GM12865 (cell line): Measurements from ENCODE around the gene NEFH.

ENCODE experiments used
- DNase-seq: peaks from one replicate; pipeline ENCODE4 v3.0.0; 2010; ENCODE audit warnings: low read depth
- H3K4me3 ChIP-seq: 2 replicates; pipeline ENCODE4 v1.5.1; 2011; ENCODE audit warnings: mild to moderate bottlenecking, low read depth, low read length, control low read depth
- TF ChIP-seq, protein P1 (sequence below): IDR thresholded peaks from 2 replicates; pipeline ENCODE4 v1.5.1; 2011; ENCODE audit warnings: low read length, control low read depth, low read depth, inconsistent platforms; ENCODE audit not compliant: insufficient read depth; ENCODE audit errors: missing control alignments

The NEFH gene

DNA sequence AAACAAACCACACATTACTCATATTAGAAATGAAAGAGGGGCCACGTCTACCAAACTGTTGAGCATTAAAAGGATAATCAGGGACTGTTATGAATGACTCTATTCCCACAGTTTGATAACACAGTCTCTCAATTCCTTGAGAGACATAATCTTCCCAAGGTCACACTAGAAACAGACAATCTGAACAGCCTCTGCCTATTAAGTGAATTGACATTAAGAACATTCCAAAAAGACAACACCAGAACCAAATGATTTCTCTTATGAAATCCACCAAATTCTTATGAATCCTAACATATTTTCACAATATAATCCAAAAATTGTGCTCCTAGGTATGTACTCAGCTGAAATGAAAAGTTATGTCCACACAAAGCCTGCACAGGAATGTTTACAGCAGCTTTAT, 37.0 kb upstream of the NEFH start:
- H3K4me3 ChIP-seq = no peak overlapping the region
- TF ChIP-seq, protein P1, sequence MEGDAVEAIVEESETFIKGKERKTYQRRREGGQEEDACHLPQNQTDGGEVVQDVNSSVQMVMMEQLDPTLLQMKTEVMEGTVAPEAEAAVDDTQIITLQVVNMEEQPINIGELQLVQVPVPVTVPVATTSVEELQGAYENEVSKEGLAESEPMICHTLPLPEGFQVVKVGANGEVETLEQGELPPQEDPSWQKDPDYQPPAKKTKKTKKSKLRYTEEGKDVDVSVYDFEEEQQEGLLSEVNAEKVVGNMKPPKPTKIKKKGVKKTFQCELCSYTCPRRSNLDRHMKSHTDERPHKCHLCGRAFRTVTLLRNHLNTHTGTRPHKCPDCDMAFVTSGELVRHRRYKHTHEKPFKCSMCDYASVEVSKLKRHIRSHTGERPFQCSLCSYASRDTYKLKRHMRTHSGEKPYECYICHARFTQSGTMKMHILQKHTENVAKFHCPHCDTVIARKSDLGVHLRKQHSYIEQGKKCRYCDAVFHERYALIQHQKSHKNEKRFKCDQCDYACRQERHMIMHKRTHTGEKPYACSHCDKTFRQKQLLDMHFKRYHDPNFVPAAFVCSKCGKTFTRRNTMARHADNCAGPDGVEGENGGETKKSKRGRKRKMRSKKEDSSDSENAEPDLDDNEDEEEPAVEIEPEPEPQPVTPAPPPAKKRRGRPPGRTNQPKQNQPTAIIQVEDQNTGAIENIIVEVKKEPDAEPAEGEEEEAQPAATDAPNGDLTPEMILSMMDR = no peak
- DNase-seq = no peak

DNA sequence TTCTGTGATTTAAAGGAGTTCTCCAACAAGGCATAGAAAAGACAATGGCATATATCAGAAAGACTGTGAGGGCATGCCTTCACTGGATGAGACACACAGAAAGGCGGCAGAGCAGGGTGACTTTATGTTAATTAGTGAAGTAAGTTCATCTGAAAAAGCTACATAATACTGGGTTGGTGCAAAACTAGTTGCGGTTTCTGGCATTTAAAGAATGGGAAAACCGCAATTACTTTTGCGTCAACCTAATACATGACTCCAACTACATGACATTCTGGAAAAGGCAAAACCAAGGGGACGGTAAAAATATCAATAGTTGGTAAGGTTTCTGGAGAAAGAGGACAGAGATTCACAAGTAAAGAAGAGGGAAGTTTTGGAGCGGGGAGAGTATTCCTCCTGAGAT, 36.6 kb upstream of the NEFH start:
- TF ChIP-seq, protein P1 = no peak
- no peak for DNase-seq
- no peak overlapping the region for H3K4me3 ChIP-seq

DNA sequence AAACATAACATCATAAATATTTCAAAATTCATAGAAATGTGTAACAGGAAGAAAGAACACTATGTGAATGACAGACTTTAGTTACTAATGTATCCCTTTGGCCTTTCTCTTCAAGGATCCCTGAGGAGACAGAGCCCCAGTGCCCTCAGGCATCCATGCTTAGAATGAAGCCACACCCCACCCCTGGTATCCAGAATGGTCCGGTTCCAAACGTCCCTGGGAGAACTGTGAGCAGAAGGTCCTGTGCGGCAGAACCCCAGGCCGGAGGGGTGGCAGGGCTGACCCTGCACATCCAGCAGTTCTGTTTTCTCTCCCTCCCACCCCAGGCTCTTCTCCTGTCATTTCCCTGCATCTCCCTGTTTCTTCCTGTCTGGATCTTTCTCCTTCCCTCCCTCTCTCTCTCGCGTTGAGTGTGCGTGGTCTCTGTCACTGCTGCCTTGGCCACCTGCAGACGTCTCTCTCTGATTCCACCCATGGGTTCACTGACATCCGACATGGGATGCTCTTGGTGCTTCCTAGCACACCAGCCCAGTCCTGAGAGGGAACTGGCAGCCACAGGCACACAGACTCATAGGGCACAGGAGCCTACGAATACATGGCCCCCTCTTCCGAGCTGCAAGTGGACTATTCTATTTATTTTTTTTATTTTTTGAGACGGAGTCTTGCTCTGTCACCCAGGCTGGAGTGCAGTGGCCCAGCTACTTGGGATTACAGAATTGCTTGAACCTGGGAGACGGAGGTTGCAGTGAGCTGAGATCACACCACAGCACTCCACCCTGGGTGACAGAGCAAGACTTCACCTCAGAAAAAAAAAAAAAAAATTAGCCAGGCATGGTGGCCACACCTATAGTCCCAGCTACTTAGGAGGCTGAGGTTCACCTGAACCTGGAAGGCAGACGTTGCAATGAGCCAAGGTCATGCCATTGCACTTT, 35.9 kb upstream of the NEFH start:
- TF ChIP-seq, protein P1 = no peak
- no peak for DNase-seq
- no peak overlapping the region for H3K4me3 ChIP-seq

DNA sequence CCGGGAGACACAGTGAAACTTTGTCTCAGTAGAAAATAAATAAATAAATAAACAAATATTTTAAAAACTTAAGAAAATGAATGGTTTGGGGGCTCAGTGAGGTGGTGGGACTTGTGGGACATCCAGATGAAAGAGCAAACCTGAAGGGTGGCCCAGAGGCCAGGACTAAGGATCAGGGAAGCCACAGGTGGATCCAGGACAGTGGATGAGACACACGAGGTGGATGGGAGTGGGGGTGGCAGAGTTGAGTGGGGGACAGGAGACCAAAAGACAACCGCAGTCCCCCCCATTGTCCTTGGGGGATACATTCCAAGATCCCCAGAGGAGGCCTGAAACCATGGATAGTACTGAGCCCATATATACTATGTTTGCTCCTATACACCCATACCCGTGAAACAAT, 34.5 kb upstream of the NEFH start:
- no peak for DNase-seq
- no peak overlapping the region for H3K4me3 ChIP-seq
- TF ChIP-seq, protein P1 = no peak

DNA sequence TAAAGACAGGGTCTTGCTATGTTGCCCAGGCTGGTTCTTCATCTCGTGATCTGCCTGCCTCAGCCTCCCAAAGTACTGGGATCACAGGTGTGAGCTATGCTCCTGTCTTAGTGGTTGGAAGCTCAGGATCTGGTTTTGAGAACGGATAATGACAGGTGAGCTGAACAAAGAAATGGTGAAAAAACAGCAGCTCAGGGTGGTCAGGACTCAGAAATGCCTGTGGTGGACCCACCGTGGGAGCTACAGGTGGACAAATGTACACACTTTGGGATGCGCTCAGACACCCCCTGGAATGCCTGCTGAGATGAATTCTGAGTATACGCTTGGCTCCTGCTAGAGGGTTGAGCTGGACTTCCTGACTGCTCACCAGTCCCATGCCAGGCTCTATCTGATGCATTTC, 32.1 kb upstream of the NEFH start:
- H3K4me3 ChIP-seq = no peak overlapping the region
- DNase-seq = no peak
- TF ChIP-seq, protein P1 = no peak

DNA sequence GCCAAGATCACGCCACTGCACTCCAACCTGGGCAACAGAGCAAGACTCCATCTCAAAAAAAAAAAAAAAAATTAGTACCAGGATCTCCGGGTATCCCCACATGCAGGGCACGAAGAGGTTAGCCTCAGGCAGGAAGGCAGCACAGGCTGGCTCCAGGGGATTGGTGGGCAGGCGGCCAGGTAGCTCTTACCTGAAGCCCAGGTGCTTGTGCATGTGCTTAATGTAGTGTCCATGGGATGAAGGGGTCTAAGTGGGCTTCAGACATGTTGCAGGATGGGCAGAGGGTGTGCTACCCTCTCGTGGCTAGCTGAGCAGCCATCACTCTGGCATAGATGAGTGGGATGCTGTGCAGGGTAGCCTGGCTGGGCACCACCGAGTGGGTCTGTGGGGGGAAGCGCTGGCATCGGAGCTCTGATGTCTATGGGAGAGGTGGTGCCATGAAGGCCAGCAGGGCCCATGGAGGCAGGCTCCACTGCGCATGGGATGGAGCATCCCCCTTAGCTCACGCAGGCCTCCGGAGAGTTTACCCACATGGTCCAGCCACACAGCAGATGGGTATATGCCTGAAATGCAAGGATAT, 30.6 kb upstream of the NEFH start:
- no peak for DNase-seq
- H3K4me3 ChIP-seq = no peak overlapping the region
- TF ChIP-seq, protein P1 = no peak

DNA sequence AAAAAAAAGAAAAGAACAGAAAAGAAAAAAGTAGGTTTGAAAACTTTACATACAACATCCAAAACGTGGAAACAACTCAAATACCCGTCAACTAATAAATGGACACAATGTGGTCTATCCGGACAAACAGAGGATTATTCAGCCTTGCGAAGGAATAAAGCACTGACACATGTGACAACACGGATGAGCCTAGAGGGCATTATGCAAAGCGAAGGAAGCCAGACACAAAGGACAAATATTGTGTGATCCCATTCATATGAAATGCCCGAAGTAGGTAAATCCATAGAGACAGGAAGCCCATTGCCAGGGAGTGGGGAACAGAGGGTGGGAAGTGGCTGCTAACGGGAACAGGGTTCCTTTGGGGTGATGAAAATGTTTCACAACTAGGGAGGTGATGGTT, 29.8 kb upstream of the NEFH start:
- H3K4me3 ChIP-seq = no peak overlapping the region
- TF ChIP-seq, protein P1 = no peak
- no peak for DNase-seq
